Psoas muscle (tissue), 8 donors: ENCODE measurements around the gene PTPRD. TPM values are rescaled to one million over a fixed set of nuclear protein-coding genes. Genes with fewer than 3 reads are reported as not detected.
"Not testable (repeated sequence)": the region's sequence is repeated elsewhere in the genome, so short reads cannot be mapped to it uniquely, and the experiment has no call there.

Experiments
- ATAC-seq, 4 donors: fragments of 200-7000 bp; cut with Tn5 transposase; one replicate each; pipeline ENCODE4 v1.9.1; 2020; ENCODE audit warnings: moderate library complexity in 3 of 4, mild to moderate bottlenecking in 2 of 4
- DNase-seq, 2 donors: peaks; one replicate each; pipeline ENCODE4 v3.0.0-alpha.2; 2020
- H3K27ac ChIP-seq: fragments of 200-600 bp; one replicate; pipeline ENCODE4 v1.8.0; 2022
- H3K27me3 ChIP-seq, 3 donors: fragments of 200-600 bp in 1 of 3; one replicate each; pipeline versions ENCODE4 v1.6.1 to v1.8.0; 2013 to 2022; ENCODE audit warnings: low read length in 2 of 3, mild to moderate bottlenecking in 2 of 3, moderate library complexity in 1 of 3; ENCODE audit not compliant: insufficient read depth in 3 of 3
- H3K36me3 ChIP-seq, 2 donors: fragments of 200-600 bp in 1 of 2; one replicate each; pipeline versions ENCODE4 v1.6.1 to v1.8.0; 2013 to 2022; ENCODE audit warnings: low read depth in 1 of 2, mild to moderate bottlenecking in 1 of 2, moderate library complexity in 1 of 2; ENCODE audit not compliant: insufficient read depth in 1 of 2
- H3K4me1 ChIP-seq: fragments of 200-600 bp; one replicate; pipeline ENCODE4 v1.8.0; 2022
- H3K4me3 ChIP-seq: fragments of 200-600 bp; one replicate; pipeline ENCODE4 v1.8.0; 2022; ENCODE audit warnings: mild to moderate bottlenecking
- H3K9me3 ChIP-seq: fragments of 200-600 bp; one replicate; pipeline ENCODE4 v1.8.0; 2022
- WGBS, 3 donors: extraction: QIAGEN DNeasy Blood & Tissue Kit; methylation state at CpG; one replicate each; pipeline versions ENCODE4 v1.1.6 to v1.1.7; 2013; 5-methylcytosine and 5-hydroxymethylcytosine counted together
- intact Hi-C, 2 donors: fragments of 100-400 bp; cut with DNase I; formaldehyde crosslinking; loops; one replicate each; pipeline versions ENCODE4 v1.11.0 to v1.14.2; 2022
- polyA plus RNA-seq, 3 donors: library from polyadenylated mRNA; stranded (reverse); fragments of 200-250 nt; gene quantifications; one replicate each; pipeline ENCODE4 v1.2.3, GENCODE V29; 2013
- total RNA-seq, 4 donors: library from RNA; stranded (reverse); fragmentation: NEBNext Ultra II Directional in 2 of 4; extraction: Animal tissue kit (Norgen Biotek cat#: 25700) in 2 of 4; gene quantifications; one replicate each; pipeline versions ENCODE4 v1.2.1 to v1.2.4, GENCODE V29; 2021 to 2023
- TF ChIP-seq, protein P1 (sequence below): fragments of 200-600 bp; IDR thresholded peaks from one replicate; pipeline ENCODE4 v1.8.0; 2022; ENCODE audit warnings: antibody characterized with exemption
- donor health status: healthy with polysubstance abuse.
- donor health status: DM: no; HTN: no; CAD: no; lungs with moderate emphysema.
- donor health status: Bipolar disorder and iron deficiency.
- donor health status: healthy.
- donor health status: DM: yes; HTN: yes; CAD: no.
- donor health status: DM: no; HTN: no; CAD: no.
- donor health status: DM: no; HTN: no; CAD: no.
- donor health status: DM: yes; HTN: yes; CAD: no.

Gene PTPRD
- total and polyA plus RNA-seq, 7 donors: 0.44 to 3.1 (median 0.91) TPM

DNA sequence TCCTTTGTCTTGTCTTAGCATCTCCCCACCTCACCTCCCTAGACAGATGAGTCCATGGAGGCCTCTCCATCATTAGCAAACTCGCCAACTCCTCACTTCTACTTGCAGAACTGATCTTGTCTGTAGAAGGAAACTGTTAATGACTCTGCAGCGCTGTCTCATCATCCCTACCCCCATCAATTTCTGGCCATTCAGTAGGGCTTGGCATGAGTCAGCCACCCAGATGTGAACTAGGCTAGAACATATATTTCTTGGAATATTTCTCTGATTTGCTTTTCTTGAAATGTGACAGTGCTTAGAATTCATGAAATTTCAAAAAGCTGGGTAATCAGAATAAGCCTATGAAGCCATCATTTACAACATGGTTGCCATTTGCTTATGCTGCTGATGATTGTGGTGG, 1688.2 kb downstream of the PTPRD start:
- no peak overlapping the region for H3K27ac ChIP-seq
- TF ChIP-seq, protein P1, sequence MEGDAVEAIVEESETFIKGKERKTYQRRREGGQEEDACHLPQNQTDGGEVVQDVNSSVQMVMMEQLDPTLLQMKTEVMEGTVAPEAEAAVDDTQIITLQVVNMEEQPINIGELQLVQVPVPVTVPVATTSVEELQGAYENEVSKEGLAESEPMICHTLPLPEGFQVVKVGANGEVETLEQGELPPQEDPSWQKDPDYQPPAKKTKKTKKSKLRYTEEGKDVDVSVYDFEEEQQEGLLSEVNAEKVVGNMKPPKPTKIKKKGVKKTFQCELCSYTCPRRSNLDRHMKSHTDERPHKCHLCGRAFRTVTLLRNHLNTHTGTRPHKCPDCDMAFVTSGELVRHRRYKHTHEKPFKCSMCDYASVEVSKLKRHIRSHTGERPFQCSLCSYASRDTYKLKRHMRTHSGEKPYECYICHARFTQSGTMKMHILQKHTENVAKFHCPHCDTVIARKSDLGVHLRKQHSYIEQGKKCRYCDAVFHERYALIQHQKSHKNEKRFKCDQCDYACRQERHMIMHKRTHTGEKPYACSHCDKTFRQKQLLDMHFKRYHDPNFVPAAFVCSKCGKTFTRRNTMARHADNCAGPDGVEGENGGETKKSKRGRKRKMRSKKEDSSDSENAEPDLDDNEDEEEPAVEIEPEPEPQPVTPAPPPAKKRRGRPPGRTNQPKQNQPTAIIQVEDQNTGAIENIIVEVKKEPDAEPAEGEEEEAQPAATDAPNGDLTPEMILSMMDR: no peak
- no peaks in the 10 kb centered on the region for H3K9me3 ChIP-seq
- H3K27me3 ChIP-seq: no peaks in the 10 kb centered on the region
- no peaks in the 10 kb centered on the region for H3K4me1 ChIP-seq
- WGBS, 3 donors: 83 to 88% (median 84%) methylated on average over 2 of the region's 2 CpGs
- H3K4me3 ChIP-seq: no peak overlapping the region
- intact Hi-C loops: no loop called here
- H3K36me3 ChIP-seq: no peaks in the 10 kb centered on the region
- no peak for ATAC-seq
- no peak for DNase-seq

DNA sequence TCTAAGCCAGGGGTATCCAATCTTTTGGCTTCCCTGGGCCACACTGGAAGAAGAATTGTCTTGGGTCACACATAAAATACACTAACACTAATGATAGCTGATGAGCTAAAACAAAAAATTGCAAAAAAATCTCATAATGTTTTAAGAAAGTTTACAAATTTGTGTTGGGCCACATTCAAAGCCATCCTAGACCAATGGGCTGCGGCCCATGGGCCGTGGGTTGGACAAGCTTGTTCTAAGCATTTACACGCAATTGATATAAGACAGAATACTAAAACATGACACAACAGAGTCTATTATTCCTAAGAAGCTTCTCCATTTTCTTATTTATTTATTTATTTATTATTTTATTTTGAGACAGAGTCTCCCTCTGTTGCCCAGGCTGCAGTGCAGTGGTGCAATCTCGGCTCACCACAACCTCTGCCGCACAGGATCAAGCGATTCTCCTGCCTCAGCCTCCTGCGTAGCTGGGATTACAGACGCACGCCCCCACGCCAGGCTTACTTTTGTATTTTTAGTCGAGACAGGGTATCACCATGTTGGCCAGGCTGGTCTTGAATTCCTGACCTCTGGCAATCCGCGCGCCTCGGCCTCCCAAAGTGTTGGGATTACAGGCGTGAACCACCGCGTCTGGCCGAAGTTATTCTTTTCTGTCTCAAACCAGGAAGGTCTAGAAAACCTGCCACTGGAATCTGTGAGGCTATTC, 1692.2 kb downstream of the PTPRD start:
- DNase-seq, intact Hi-C loops: not testable (repeated sequence)
- whole genome bisulfite sequencing, 3 donors: 94 to 96% (median 95%) methylated on average over 19 of the region's 19 CpGs

DNA sequence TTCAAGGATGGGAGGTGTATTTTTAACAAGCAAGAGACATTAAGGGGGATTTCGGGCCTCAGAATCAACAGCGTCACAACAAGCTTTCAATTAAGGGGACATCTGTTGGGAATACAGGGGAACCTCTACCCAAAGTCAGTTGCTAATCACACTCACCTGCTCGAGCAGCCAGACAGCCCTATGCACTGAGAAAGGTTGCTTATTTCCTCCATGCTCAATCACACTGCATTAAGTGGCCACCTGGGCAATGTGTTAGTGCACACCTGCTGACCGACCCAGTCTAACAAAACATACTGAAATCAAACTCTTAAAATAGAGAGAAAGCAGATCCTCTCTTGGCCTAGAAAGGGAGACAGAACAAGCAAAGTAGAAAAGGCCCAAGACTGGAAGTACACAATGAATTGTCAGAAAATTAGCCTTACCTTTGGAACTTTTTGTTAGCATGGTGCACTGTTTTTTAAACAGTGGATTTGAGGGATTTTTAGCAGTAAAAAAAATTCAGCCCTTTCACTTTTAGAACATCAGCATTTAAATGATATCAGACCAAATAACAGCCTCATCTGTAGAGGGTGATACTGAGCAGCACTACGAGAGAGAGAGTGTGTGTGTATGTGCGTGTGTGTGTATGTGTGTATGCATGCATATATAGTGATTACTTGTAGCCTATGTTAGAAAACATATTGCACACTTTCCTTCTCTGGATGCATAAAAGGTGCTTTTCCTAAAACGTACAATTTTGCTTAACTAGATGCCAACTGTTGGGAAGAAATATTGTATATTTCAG, 1694.7 kb downstream of the PTPRD start:
- Histone ChIP-seq H3K4me1 (no peaks in the 10 kb centered on the region), H3K27me3 (no peaks in the 10 kb centered on the region), H3K4me3 (no peak overlapping the region), H3K36me3 (no peaks in the 10 kb centered on the region), H3K27ac (no peak overlapping the region), H3K9me3 (no peaks in the 10 kb centered on the region)
- 72 to 78% (median 75%) methylated on average over 7 of the region's 7 CpGs for whole genome bisulfite sequencing, 3 donors
- ATAC-seq (no peak), DNase-seq (no peak)
- intact Hi-C loops: no loop called here
- TF ChIP-seq, protein P1: no peak

More for the DNA sequence above, 1692.2 kb downstream of the PTPRD start:
- not testable (repeated sequence) for H3K9me3 ChIP-seq, H3K27me3 ChIP-seq, ATAC-seq, H3K36me3 ChIP-seq, H3K27ac ChIP-seq, H3K4me1 ChIP-seq, H3K4me3 ChIP-seq

DNA sequence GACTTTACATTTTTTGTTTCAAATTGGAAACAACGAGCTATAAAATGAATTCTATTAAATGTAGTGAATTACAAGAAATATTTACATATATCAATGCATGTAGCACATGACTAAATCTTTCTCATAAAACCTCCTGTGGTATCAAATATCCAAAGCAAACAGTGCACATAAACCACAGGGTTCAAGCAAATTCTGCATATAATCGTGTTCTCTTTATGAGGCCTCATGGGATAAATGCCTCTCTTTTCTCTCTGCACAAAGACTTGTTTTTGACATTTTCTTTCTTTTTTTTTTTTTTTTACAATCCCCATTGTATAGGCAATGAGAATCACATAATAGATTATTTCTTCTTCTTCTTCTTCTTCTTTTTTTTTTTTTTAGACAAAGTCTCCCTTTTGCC, 1696.0 kb downstream of the PTPRD start:
- no peak for ATAC-seq
- no peak for DNase-seq
- H3K36me3 ChIP-seq: no peaks in the 10 kb centered on the region
- intact Hi-C loops: no loop called here
- H3K4me1 ChIP-seq: no peaks in the 10 kb centered on the region
- whole genome bisulfite sequencing, 3 donors: 48 to 55% (median 54%) methylated on average over 2 of the region's 2 CpGs
- no peaks in the 10 kb centered on the region for H3K27me3 ChIP-seq
- no peak overlapping the region for H3K27ac ChIP-seq
- no peaks in the 10 kb centered on the region for H3K9me3 ChIP-seq
- no peak overlapping the region for H3K4me3 ChIP-seq
- TF ChIP-seq, protein P1: no peak

DNA sequence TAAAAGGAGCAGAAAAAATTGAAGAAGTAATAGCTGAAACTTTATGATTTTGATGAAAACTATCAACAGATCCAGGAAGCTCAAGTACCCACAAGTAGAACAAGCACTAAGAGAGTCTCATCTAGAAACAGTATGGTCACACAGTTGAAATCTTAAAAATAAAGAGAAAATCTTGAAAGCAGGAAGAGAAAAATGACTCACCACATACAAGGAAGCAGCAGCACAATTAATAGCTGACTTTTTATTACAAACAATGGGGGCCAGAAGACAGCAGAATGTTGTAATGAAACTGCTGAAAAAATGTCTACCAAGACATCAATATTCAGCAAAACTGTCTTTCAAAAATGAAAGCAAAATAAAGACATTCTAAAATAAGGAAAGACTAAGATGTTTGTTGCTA, 1704.9 kb downstream of the PTPRD start:
- no peak for DNase-seq
- no peaks in the 10 kb centered on the region for H3K27me3 ChIP-seq
- H3K9me3 ChIP-seq: no peaks in the 10 kb centered on the region
- H3K4me1 ChIP-seq: no peaks in the 10 kb centered on the region
- no peak for ATAC-seq
- TF ChIP-seq, protein P1: no peak
- H3K4me3 ChIP-seq: no peak overlapping the region
- no peak overlapping the region for H3K27ac ChIP-seq
- H3K36me3 ChIP-seq: no peaks in the 10 kb centered on the region
- intact Hi-C loops: no loop called here
